ENCODE measurements around the gene RTEL1.

RTEL1 gene

GRCh38 chr20:63672666-63673065, 14.6 kb downstream of the RTEL1 start:
- H3K4me3 ChIP-seq (replicated peaks; ENCODE audit: low read depth, low read length), result no peak overlapping the region
- TF ChIP-seq CTCF (IDR thresholded peaks at IDR 0.05; ENCODE audit: low read length, missing control alignments), result no peak

GRCh38 chr20:63673951-63674350, 15.8 kb downstream of the RTEL1 start:
- TF ChIP-seq CTCF (IDR thresholded peaks at IDR 0.05; ENCODE audit: low read length, missing control alignments), result no peak
- no peak for DNase-seq (ENCODE audit: low read depth)

More at GRCh38 chr20:63672666-63673065, 14.6 kb downstream of the RTEL1 start:
- DNase-seq (ENCODE audit: low read depth), result no peak

GRCh38 chr20:63675681-63676368, 17.7 kb downstream of the RTEL1 start:
- H3K4me3 ChIP-seq (replicated peaks; ENCODE audit: low read depth, low read length), result no peak overlapping the region
- DNase-seq (ENCODE audit: low read depth), result no peak
- TF ChIP-seq CTCF (IDR thresholded peaks at IDR 0.05; ENCODE audit: low read length, missing control alignments), result no peak

More at GRCh38 chr20:63673951-63674350, 15.8 kb downstream of the RTEL1 start:
- H3K4me3 ChIP-seq (replicated peaks; ENCODE audit: low read depth, low read length), result no peak overlapping the region

DNA sequence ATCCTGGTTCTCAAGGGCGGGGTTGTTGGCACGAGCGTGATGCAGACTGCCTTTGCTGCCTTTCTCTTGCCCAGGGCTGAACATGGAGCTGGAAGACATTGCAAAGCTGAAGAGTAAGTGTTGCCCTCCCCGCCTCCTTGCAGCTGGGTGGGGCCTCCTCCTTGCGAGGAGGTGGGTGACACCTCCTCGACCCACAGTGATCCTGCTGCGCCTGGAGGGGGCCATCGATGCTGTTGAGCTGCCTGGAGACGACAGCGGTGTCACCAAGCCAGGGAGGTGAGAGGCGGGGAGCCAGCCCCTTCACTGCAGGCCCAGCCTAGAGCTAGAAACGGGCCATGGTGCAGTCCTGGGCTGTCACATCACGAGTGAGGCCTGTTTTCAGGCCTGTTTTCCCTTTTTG, 20.0 kb downstream of the RTEL1 start:
- TF ChIP-seq CTCF (IDR thresholded peaks at IDR 0.05; ENCODE audit: low read length, missing control alignments), result no peak
- DNase-seq (ENCODE audit: low read depth), result no peak
- no peak overlapping the region for H3K4me3 ChIP-seq (replicated peaks; ENCODE audit: low read depth, low read length)

- H3K4me3 ChIP-seq (replicated peaks; ENCODE audit: low read depth, low read length), result no peak overlapping the region
- no peak for DNase-seq (ENCODE audit: low read depth)
- no peak for TF ChIP-seq CTCF (IDR thresholded peaks at IDR 0.05; ENCODE audit: low read length, missing control alignments)
These were observed 20.8 kb downstream of the RTEL1 start for GRCh38 chr20:63678667-63679465.

DNA sequence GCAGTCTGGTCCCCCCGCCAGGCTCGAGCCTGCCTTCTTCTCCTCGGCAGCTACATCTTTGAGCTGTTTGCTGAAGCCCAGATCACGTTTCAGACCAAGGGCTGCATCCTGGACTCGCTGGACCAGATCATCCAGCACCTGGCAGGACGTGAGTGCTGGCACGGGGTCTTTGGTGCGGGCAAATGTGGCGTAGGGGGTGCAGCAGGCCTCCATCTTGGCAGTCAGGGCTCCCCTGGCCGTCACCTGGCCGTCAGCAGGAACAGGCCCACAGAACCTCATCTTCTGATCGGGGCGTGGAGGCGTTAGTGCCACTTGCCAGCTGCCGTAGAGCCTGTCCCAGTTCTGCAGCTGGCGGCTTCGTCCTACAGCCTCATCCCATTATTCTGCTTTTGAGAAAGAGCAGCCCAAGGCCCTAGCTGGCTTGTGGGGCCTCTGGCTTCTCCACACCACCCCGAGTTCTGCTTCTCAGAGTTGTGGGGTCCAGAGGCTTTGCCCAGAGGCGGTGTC, 21.7 kb downstream of the RTEL1 start:
- DNase-seq (ENCODE audit: low read depth), result no peak
- H3K4me3 ChIP-seq (replicated peaks; ENCODE audit: low read depth, low read length), result no peak overlapping the region
- no peak for TF ChIP-seq CTCF (IDR thresholded peaks at IDR 0.05; ENCODE audit: low read length, missing control alignments)
